Loucy (cell line): ENCODE data around the gene ZNF30.

Source experiments
- H2AFZ ChIP-seq: fragments of 200-600 bp; sonication (generic); 2 replicates; pipeline ENCODE4 v1.6.0; 2016; ENCODE audit warnings: antibody characterized with exemption, mild to moderate bottlenecking, low read length, moderate library complexity
- H3F3A ChIP-seq: fragments of 200-600 bp; 2 replicates; pipeline ENCODE4 v1.6.0; 2016; ENCODE audit warnings: antibody characterized with exemption, low read depth, mild to moderate bottlenecking
- H3K27me3 ChIP-seq: fragments of 200-600 bp; sonication (generic); 2 replicates; pipeline ENCODE4 v1.6.1; 2014; ENCODE audit warnings: low read length, mild to moderate bottlenecking; ENCODE audit not compliant: insufficient read depth, poor library complexity, severe bottlenecking
- H3K36me3 ChIP-seq: fragments of 200-600 bp; sonication (generic); 2 replicates; pipeline ENCODE4 v1.6.1; 2016; ENCODE audit warnings: low read length; ENCODE audit not compliant: insufficient read depth
- H3K4me1 ChIP-seq: fragments of 200-600 bp; sonication (generic); 2 replicates; pipeline ENCODE4 v1.5.1; 2014; ENCODE audit warnings: low read length, mild to moderate bottlenecking; ENCODE audit not compliant: insufficient read depth, poor library complexity, severe bottlenecking
- H3K4me2 ChIP-seq: fragments of 200-600 bp; sonication (generic); 2 replicates; pipeline ENCODE4 v1.6.0; 2014; ENCODE audit warnings: antibody characterized with exemption, low read length, low read depth, mild to moderate bottlenecking; ENCODE audit not compliant: poor library complexity, severe bottlenecking
- H3K4me3 ChIP-seq: fragments of 200-600 bp; sonication (generic); 2 replicates; pipeline ENCODE4 v1.5.1; 2014; ENCODE audit warnings: low read length, mild to moderate bottlenecking, mixed read lengths; ENCODE audit not compliant: poor library complexity, severe bottlenecking
- H3K79me2 ChIP-seq: fragments of 200-600 bp; sonication (generic); 2 replicates; pipeline ENCODE4 v1.6.1; 2014; ENCODE audit warnings: low read length; ENCODE audit not compliant: insufficient read depth
- H3K9ac ChIP-seq: fragments of 200-600 bp; sonication (generic); 2 replicates; pipeline ENCODE4 v1.6.0; 2014; ENCODE audit warnings: mild to moderate bottlenecking, low read depth, low read length, moderate library complexity; ENCODE audit not compliant: poor library complexity, severe bottlenecking
- H3K9me2 ChIP-seq: fragments of 200-600 bp; sonication (generic); replicated peaks from 2 replicates; pipeline ENCODE4 v1.6.1; 2016; ENCODE audit warnings: low read depth, low read length, mixed read lengths
- H3K9me3 ChIP-seq: fragments of 200-600 bp; sonication (generic); 2 replicates; pipeline ENCODE4 v1.6.1; 2014; ENCODE audit warnings: mild to moderate bottlenecking, antibody characterized with exemption, low read length, low read depth; ENCODE audit not compliant: insufficient read depth
- H4K20me1 ChIP-seq: fragments of 200-600 bp; sonication (generic); 2 replicates; pipeline ENCODE4 v1.6.0; 2014; ENCODE audit warnings: antibody characterized with exemption, low read length, mild to moderate bottlenecking; ENCODE audit not compliant: insufficient read depth, poor library complexity, severe bottlenecking
- CTCF ChIP-seq: fragments of 200-600 bp; sonication (generic); conservative IDR thresholded peaks from 2 replicates; pipeline ENCODE4 v1.5.1; 2014; ENCODE audit warnings: mild to moderate bottlenecking, antibody characterized with exemption, low read length
- EZH2phosphoT487 ChIP-seq: fragments of 200-600 bp; IDR thresholded peaks from 2 replicates; pipeline ENCODE4 v1.6.1; 2018; ENCODE audit warnings: antibody characterized with exemption, mild to moderate bottlenecking, moderate library complexity, borderline replicate concordance

ZNF30 gene

GRCh38 chr19:34974646-34975045 is 47.9 kb downstream of the ZNF30 start:
- Histone ChIP-seq H3K4me2 (no peak overlapping the region), H3F3A (no peaks in the 10 kb centered on the region), H3K27me3 (no peaks in the 10 kb centered on the region), H2AFZ (no peak overlapping the region), H3K9me2 (no peaks in the 10 kb centered on the region), H3K4me1 (peaks cover 3% of the 10 kb centered on the region), H3K36me3 (no peaks in the 10 kb centered on the region), H3K9ac (no peak overlapping the region), H3K9me3 (peaks cover 3% of the 10 kb centered on the region; the same call in 1 of the 2 replicates), H3K4me3 (no peak overlapping the region), H4K20me1 (no peaks in the 10 kb centered on the region), H3K79me2 (no peaks in the 10 kb centered on the region)
- no peak for TF ChIP-seq EZH2phosphoT487
- no peak for TF ChIP-seq CTCF

GRCh38 chr19:34975056-34975455 is 48.4 kb downstream of the ZNF30 start:
- Histone ChIP-seq H3K27me3 (no peaks in the 10 kb centered on the region), H3K4me3 (no peak overlapping the region), H3K9ac (no peak overlapping the region), H3F3A (no peaks in the 10 kb centered on the region), H4K20me1 (no peaks in the 10 kb centered on the region), H3K4me2 (no peak overlapping the region), H3K9me2 (no peaks in the 10 kb centered on the region), H3K36me3 (no peaks in the 10 kb centered on the region), H3K79me2 (no peaks in the 10 kb centered on the region), H3K9me3 (peaks cover 3% of the 10 kb centered on the region; the same call in 1 of the 2 replicates), H2AFZ (no peak overlapping the region), H3K4me1 (peaks cover 3% of the 10 kb centered on the region)
- TF ChIP-seq CTCF (no peak), EZH2phosphoT487 (no peak)

GRCh38 chr19:34976611-34977010 is 49.9 kb downstream of the ZNF30 start:
- Histone ChIP-seq H3K79me2 (no peaks in the 10 kb centered on the region), H3K9me2 (no peaks in the 10 kb centered on the region), H4K20me1 (no peaks in the 10 kb centered on the region), H3K4me1 (peaks cover 3% of the 10 kb centered on the region), H3K27me3 (no peaks in the 10 kb centered on the region), H2AFZ (no peak overlapping the region), H3K36me3 (no peaks in the 10 kb centered on the region), H3K4me2 (no peak overlapping the region), H3K4me3 (no peak overlapping the region), H3F3A (no peaks in the 10 kb centered on the region), H3K9me3 (peaks cover 3% of the 10 kb centered on the region; the same call in 1 of the 2 replicates), H3K9ac (no peak overlapping the region)
- no peak for TF ChIP-seq EZH2phosphoT487
- TF ChIP-seq CTCF, result no peak
